Measurements from ENCODE around the gene ATP6V1F.
A peak's percentile ranks its signal among the peaks of the same experiment; 100 is the strongest.

ATP6V1F gene

GRCh38 chr7:128862571-128863432, at the start of gene ATP6V1F:
Gene ATP6V1F, plus strand, starts transcription at chr7:128862856. Its CDS starts 49 bp downstream, at chr7:128862905.
- DNase-seq (ENCODE audit: low read depth), result peak; percentile 94

DNA sequence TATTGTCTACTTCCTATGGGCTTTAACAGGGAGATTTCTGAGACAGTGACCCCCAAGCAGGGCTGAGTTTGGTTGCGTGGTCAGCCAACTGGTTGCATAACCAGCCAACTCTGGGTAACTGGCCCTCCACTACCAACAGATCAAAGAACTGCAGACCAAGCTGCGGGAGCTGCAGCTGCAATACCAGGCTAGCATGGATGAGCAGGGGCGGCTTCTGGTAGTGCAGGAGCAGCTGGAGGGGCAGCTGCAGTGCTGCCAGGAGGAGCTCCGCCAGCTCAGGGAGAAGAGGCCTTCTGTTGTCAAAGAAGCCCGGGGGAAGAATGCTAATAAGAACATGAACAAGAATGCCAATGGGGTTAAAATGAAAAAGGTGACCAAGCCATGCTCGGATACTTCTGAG, 48.2 kb upstream of the ATP6V1F start:
- DNase-seq (ENCODE audit: low read depth), result no peak

DNA sequence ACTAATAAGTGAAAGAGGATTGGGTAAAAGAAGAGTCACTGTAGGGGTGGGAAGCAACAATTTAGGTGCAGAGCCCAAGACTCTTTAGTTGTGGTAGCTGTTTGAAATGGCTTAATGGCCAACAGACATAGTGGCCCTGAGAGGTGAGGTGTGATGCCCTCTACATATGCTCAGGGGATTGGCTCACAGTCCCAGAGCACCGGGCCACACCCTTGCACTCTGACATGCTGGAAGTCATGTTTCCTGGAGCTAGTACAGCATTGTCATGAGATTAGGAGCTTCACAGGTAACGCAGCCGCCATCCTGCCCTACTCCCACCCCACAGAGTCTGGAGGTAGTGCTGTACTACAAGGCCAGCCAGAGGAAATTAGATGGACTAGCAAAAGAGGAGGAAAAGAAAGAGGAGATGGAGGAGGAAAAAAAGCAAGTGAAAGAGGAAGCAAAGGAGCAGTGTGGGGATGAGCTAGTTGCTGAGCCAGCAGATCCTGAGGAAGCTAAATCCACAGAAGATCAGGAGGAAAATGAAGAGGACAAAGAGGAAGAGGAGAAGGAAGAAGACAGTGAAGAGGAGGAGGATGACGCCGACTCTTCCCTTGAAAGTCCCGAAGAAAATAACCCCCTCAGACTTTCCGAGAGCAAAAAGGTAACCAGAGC, 47.2 kb upstream of the ATP6V1F start:
- no peak for DNase-seq (ENCODE audit: low read depth)

- DNase-seq (ENCODE audit: low read depth), result no peak
Observed at GRCh38 chr7:128818694-128819093, 44.0 kb upstream of the ATP6V1F start.

GRCh38 chr7:128821724-128822123, 40.9 kb upstream of the ATP6V1F start:
- DNase-seq (ENCODE audit: low read depth), result no peak

- DNase-seq (ENCODE audit: low read depth), result no peak
Observed at GRCh38 chr7:128826512-128826911, 36.1 kb upstream of the ATP6V1F start.

DNA sequence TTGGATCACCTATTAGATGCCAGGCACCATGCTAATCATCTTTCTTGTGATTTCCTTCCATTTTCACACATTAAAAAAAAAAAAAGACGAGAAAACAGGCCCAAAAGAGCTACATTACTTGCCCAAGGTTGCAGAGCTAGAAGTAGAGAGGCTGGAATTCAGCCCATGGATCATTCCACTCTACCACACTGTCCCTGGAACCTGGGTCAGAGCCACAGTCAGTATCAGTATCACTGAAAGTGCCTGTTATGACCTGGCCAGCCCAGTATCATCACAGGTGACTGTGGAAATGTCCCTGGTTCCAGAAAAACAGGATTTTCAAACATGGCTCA, 35.8 kb upstream of the ATP6V1F start:
- no peak for DNase-seq (ENCODE audit: low read depth)

GRCh38 chr7:128827248-128827958, 35.3 kb upstream of the ATP6V1F start:
- DNase-seq (ENCODE audit: low read depth), result peak; percentile 66

- DNase-seq (ENCODE audit: low read depth), result peak; percentile 85
Observed at GRCh38 chr7:128827971-128828711, 34.5 kb upstream of the ATP6V1F start.

- peak; percentile 74 for DNase-seq (ENCODE audit: low read depth)
Observed at GRCh38 chr7:128829391-128830166, 33.1 kb upstream of the ATP6V1F start.

GRCh38 chr7:128830231-128831177, 32.2 kb upstream of the ATP6V1F start, which contains the start of gene FLNC:
Gene FLNC, plus strand, starts transcription at chr7:128830406. Its CDS starts 232 bp downstream, at chr7:128830638.
- DNase-seq (ENCODE audit: low read depth), result peak; percentile 66

GRCh38 chr7:128831178-128831993, 31.3 kb upstream of the ATP6V1F start:
- peak; percentile 74 for DNase-seq (ENCODE audit: low read depth)

DNA sequence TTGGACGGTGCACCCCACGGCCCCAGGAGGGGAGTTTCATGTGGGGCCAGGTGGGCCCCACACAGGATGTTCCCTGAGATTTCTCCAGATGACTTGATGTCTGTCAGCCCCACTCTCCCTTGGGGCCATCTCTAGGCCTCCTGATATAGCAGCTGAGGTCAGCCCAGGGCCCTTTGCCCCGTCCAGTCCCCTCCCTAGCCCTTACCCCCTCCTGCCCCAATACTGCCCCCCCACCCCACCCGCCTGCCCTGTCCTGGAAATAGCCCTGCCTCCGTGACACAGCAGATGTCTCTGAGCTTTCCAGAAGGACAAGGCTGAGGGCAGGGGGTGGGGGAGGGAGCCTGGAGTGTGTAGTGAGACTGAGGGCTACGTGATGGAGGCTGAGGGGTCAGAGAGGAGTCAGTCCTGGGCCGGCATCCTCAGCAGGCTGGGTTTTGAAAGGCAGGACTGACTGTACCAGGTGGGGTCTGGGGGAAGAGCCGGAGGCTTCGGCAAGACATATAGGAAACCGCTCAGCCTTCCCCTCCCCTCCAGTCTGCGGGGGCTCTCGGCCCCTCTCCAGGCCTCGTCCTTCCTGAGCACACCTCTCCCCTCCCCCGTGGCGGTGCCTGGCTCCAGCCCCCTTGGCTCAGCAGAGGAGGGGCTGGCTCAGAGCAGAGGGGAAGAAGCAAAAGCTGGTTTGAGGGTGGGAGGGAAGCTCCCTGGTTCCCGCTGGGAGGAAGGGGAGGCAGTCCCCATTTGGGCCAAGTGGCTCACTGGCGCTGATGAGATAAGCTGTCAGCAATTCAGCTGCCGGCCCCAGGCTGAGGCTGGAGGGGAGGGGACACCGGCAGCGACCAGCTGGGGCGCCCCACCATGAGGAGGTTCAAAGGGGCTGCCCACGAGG, 30.4 kb upstream of the ATP6V1F start:
- DNase-seq (ENCODE audit: low read depth), result peak; percentile 77

DNA sequence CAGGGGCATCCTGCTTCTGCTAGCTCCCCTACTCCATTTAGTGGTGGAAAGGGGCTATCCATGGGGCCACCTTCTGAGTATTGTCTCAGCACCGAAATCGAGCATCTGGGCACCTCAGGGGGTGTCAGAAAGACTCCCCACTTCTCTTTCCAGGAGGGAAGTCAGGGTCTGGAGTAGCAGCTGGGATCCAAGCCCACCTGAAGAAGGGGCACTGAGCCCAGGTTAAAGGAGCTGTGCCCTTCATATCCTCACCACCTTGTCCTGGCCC, 29.8 kb upstream of the ATP6V1F start:
- DNase-seq (ENCODE audit: low read depth), result no peak

- DNase-seq (ENCODE audit: low read depth), result peak; percentile 76
Observed at GRCh38 chr7:128833148-128833945, 29.3 kb upstream of the ATP6V1F start.

GRCh38 chr7:128833946-128834325, 28.7 kb upstream of the ATP6V1F start:
- DNase-seq (ENCODE audit: low read depth), result peak; percentile 51

DNA sequence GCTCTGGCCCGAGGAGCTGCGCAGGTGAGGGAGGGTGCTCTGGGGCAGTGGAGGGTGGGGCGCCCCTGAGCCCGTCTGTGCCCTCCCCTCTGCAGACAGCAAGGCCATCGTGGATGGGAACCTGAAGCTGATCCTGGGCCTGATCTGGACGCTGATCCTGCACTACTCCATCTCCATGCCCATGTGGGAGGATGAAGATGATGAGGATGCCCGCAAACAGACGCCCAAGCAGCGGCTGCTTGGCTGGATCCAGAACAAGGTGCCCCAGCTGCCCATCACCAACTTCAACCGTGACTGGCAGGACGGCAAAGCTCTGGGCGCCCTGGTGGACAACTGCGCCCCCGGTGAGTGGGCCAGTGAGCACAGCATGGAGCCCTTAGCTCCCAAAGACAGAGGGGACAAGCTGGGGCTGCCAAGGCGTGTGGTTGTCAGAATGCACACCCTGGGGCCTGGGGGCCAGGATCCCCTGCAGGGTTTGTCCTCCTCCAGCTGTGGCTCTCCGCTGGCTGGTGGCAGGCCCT, 27.4 kb upstream of the ATP6V1F start:
- DNase-seq (ENCODE audit: low read depth), result no peak

Measured in amniotic epithelial cell (primary cell).